GM21737 (cell line): ENCODE results near the gene DISC1.
"Not testable (repeated sequence)": the region's sequence is repeated elsewhere in the genome, so short reads cannot be mapped to it uniquely, and the experiment has no call there.

Source experiments
- ATAC-seq: cut with Tn5 transposase; IDR thresholded peaks from one replicate; pipeline ENCODE4 v1.9.1; 2021; ENCODE audit warnings: mild to moderate bottlenecking, moderate library complexity; ENCODE audit not compliant: unreplicated experiment

Gene DISC1

GRCh38 chr1:231605149-231606100 lies 21.2 kb upstream of the DISC1 start:
- ATAC-seq = no peak

GRCh38 chr1:231606712-231607111 lies 19.9 kb upstream of the DISC1 start:
- no peak for ATAC-seq

- ATAC-seq = no peak
These were observed 16.2 kb upstream of the DISC1 start for GRCh38 chr1:231610388-231610787.

GRCh38 chr1:231611111-231611510 lies 15.5 kb upstream of the DISC1 start:
- no peak for ATAC-seq

- no peak for ATAC-seq
These were observed 14.7 kb upstream of the DISC1 start for GRCh38 chr1:231611851-231612250.

- ATAC-seq = peak; percentile 96
These were observed 14.0 kb upstream of the DISC1 start for GRCh38 chr1:231612393-231613089.

- peak; percentile 20 for ATAC-seq
These were observed 12.9 kb upstream of the DISC1 start for GRCh38 chr1:231613419-231614349.

GRCh38 chr1:231616667-231617066 lies 9.9 kb upstream of the DISC1 start:
- no peak for ATAC-seq

- no peak for ATAC-seq
These were observed 7.9 kb upstream of the DISC1 start for GRCh38 chr1:231618609-231619256.

- no peak for ATAC-seq
These were observed 7.3 kb upstream of the DISC1 start for GRCh38 chr1:231619257-231619634.

GRCh38 chr1:231625042-231625441 lies 1.5 kb upstream of the DISC1 start:
- not testable (repeated sequence) for ATAC-seq

- ATAC-seq = no peak
These were observed 535 bp upstream of the DISC1 start for GRCh38 chr1:231625975-231626534.

GRCh38 chr1:231626951-231627614 lies 493 bp downstream of the DISC1 start:
- ATAC-seq = peak; percentile 51

GRCh38 chr1:231628207-231628876 lies 1.8 kb downstream of the DISC1 start:
- ATAC-seq = no peak

GRCh38 chr1:231629132-231629531 lies 2.5 kb downstream of the DISC1 start:
- no peak for ATAC-seq

GRCh38 chr1:231630558-231631205 lies 4.1 kb downstream of the DISC1 start:
- ATAC-seq = no peak

GRCh38 chr1:231631717-231632116 lies 5.1 kb downstream of the DISC1 start:
- no peak for ATAC-seq

GRCh38 chr1:231632119-231632518 lies 5.5 kb downstream of the DISC1 start:
- ATAC-seq = no peak
